HepG2 (cell line): ENCODE data around the gene IFI30. TPM values are rescaled to one million over a fixed set of nuclear protein-coding genes. Genes with fewer than 3 reads are reported as not detected.

Experiments
- ARNT ChIP-seq: fragments of 450-650 bp; IDR thresholded peaks from 2 replicates; pipeline ENCODE4 v1.6.1; 2017
- CAMTA2 ChIP-seq: sonication (generic); formaldehyde crosslinking; IDR thresholded peaks from 2 replicates; pipeline ENCODE4 v1.4.0; 2020; ENCODE audit warnings: mild to moderate bottlenecking, missing genetic modification reagents, borderline replicate concordance
- CBFB ChIP-seq: sonication (generic); formaldehyde crosslinking; IDR thresholded peaks from 2 replicates; pipeline ENCODE4 v1.4.0; 2020; ENCODE audit warnings: missing genetic modification reagents
- EED ChIP-seq: sonication (generic); formaldehyde crosslinking; IDR thresholded peaks from 2 replicates; pipeline ENCODE4 v1.5.0; 2020; ENCODE audit warnings: mild to moderate bottlenecking, missing genetic modification reagents
- EP300 ChIP-seq, 3 experiments: sonication (generic) in 1 of 3; formaldehyde crosslinking in 1 of 3; IDR thresholded peaks; 2 replicates each; pipeline versions ENCODE4 v1.5.1 to v1.6.1; 2011 to 2020; ENCODE audit warnings: low read depth in 2 of 3, low read length in 2 of 3, borderline replicate concordance in 1 of 3, improper control_type of control experiment in 1 of 3, mild to moderate bottlenecking in 1 of 3, missing genetic modification reagents in 1 of 3, moderate library complexity in 1 of 3
- GATA4 ChIP-seq: sonication (generic); IDR thresholded peaks from 2 replicates; pipeline ENCODE4 v1.6.1; 2016; ENCODE audit warnings: antibody characterized with exemption, low read depth, borderline replicate concordance
- KAT2B ChIP-seq: fragments of 150-350 bp; IDR thresholded peaks from 2 replicates; pipeline ENCODE4 v1.6.1; 2014; ENCODE audit warnings: low read depth, low read length, borderline replicate concordance
- KLF9 ChIP-seq: IDR thresholded peaks from 2 replicates; pipeline ENCODE4 v1.6.1; 2016; ENCODE audit warnings: low read depth
- LCORL ChIP-seq, 2 experiments: fragments of 450-650 bp in 1 of 2; sonication (generic) in 1 of 2; formaldehyde crosslinking in 1 of 2; IDR thresholded peaks; 2 replicates each; pipeline versions ENCODE4 v1.5.0 to v1.6.1; 2017 to 2020; ENCODE audit warnings: antibody characterized with exemption in 1 of 2, missing genetic modification reagents in 1 of 2
- SIX1 ChIP-seq: sonication (generic); formaldehyde crosslinking; IDR thresholded peaks from 2 replicates; pipeline ENCODE4 v1.4.0; 2020; ENCODE audit warnings: missing genetic modification reagents, borderline replicate concordance
- TRIM24 ChIP-seq: sonication (generic); formaldehyde crosslinking; IDR thresholded peaks from 2 replicates; pipeline ENCODE4 v1.8.0; 2022; ENCODE audit warnings: mild to moderate bottlenecking, missing genetic modification reagents
- TSC22D2 ChIP-seq: sonication (generic); formaldehyde crosslinking; IDR thresholded peaks from 2 replicates; pipeline ENCODE4 v1.5.1; 2020; ENCODE audit warnings: missing genetic modification reagents, mild to moderate bottlenecking, borderline replicate concordance
- ZNF224 ChIP-seq: sonication (generic); formaldehyde crosslinking; IDR thresholded peaks from 2 replicates; pipeline ENCODE4 v1.5.0; 2020; ENCODE audit warnings: mild to moderate bottlenecking, missing genetic modification reagents
- ZNF264 ChIP-seq: sonication (generic); formaldehyde crosslinking; IDR thresholded peaks from 2 replicates; pipeline ENCODE4 v1.4.0; 2020; ENCODE audit warnings: missing genetic modification reagents
- ZNF431 ChIP-seq: sonication (generic); formaldehyde crosslinking; IDR thresholded peaks from 2 replicates; pipeline ENCODE4 v1.9.0; 2022; ENCODE audit warnings: missing genetic modification reagents, low read depth, mild to moderate bottlenecking, borderline replicate concordance
- ZNF460 ChIP-seq: sonication (generic); formaldehyde crosslinking; IDR thresholded peaks from 2 replicates; pipeline ENCODE4 v1.5.1; 2020; ENCODE audit warnings: missing genetic modification reagents, mild to moderate bottlenecking, borderline replicate concordance
- ZNF547 ChIP-seq: sonication (generic); formaldehyde crosslinking; IDR thresholded peaks from 2 replicates; pipeline ENCODE4 v1.5.1; 2020; ENCODE audit warnings: mild to moderate bottlenecking, missing genetic modification reagents
- ZNF556 ChIP-seq: sonication (generic); formaldehyde crosslinking; IDR thresholded peaks from 2 replicates; pipeline ENCODE4 v1.4.0; 2020; ENCODE audit warnings: mild to moderate bottlenecking, missing genetic modification reagents, borderline replicate concordance
- ZNF614 ChIP-seq: IDR thresholded peaks from 2 replicates; pipeline ENCODE4 v1.6.1; 2018; ENCODE audit warnings: missing biosample characterization, missing genetic modification reagents, inconsistent platforms, borderline replicate concordance
- ZNF7 ChIP-seq: IDR thresholded peaks from 2 replicates; pipeline ENCODE4 v1.6.1; 2016; ENCODE audit warnings: missing biosample characterization, missing genetic modification reagents
- ZNF761 ChIP-seq: sonication (generic); formaldehyde crosslinking; conservative IDR thresholded peaks from 2 replicates; pipeline ENCODE4 v1.4.0; 2020; ENCODE audit warnings: mild to moderate bottlenecking, missing genetic modification reagents
- polyA plus RNA-seq, 8 experiments: library from polyadenylated mRNA; depleted of rRNA in 3 of 8; stranded (reverse) in 7 of 8; unstranded in 1 of 8; fragments of >200 nt; fragmentation: Illumina TruSeq in 4 of 8; extraction: Trizol in 4 of 8; gene quantifications; 2 replicates each; pipeline versions ENCODE4 v1.2.1 to v1.2.3, GENCODE V29; 2011 to 2016; ENCODE audit warnings: low read depth in 4 of 8, missing spikeins in 1 of 8, mixed read lengths in 1 of 8; ENCODE audit not compliant: insufficient read depth in 1 of 8
- total RNA-seq, 5 experiments: library from RNA; depleted of rRNA; stranded (reverse); fragments of >200 nt; fragmentation: Illumina TruSeq; extraction: Trizol; gene quantifications; 2 replicates each; pipeline ENCODE4 v1.2.3, GENCODE V29; 2016; ENCODE audit warnings: low read depth in 1 of 5
- TF ChIP-seq, protein P1 (sequence below): sonication (generic); formaldehyde crosslinking; IDR thresholded peaks from 2 replicates; pipeline ENCODE4 v1.4.0; 2020; ENCODE audit warnings: missing genetic modification reagents, borderline replicate concordance
- TF ChIP-seq, protein P2 (sequence below): sonication (generic); formaldehyde crosslinking; IDR thresholded peaks from 2 replicates; pipeline ENCODE4 v1.9.0; 2021; ENCODE audit warnings: missing genetic modification reagents, mild to moderate bottlenecking, borderline replicate concordance
- TF ChIP-seq, protein P3 (sequence below): IDR thresholded peaks from 2 replicates; pipeline ENCODE4 v1.6.1; 2016; ENCODE audit warnings: missing compliant biosample characterization, missing genetic modification reagents, borderline replicate concordance

IFI30 gene
- total and polyA plus RNA-seq, 2 of the 13 experiments (the other 11 are each of a cell fraction or from before 2014, with no cell fraction given) = 25.0 to 79.4 TPM

DNA sequence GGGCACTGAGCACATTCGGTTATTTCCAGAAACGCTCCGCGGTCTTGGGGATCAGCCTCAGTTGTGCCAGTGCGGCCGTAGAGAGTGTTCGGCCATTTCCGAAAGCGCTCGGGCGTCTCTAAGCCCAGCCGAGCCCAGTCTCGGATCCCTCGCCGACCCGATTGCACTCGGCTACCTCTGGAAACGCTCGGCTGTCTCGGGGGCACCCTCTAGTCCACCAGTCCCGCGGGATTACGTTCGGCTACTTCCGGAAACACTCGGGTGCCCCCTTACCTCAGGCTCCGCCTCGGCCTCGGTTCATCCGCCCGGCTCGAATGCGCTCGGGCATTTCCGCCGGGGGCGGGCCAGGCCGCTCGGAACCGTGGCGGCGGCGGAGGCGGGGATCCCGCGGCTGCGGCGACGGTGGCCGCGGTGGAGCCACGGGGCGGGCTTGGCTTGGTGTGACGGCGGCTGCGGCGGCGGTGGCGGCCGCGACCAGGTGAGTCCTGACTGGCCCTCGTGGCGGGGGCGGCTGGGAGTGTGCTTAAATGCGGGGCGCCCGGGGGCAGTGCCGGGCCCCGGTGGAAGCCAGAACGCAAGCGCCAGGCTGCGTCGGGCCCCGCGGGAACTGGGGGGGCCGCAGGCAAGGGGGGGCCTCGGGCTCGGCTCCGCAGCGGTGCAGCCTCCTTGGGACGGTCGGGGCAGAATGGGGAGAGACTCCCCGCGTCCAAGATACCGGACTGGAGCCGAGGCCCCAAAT lies 20.6 kb upstream of the IFI30 start, which contains the start of gene PIK3R2 (continued):
- TF ChIP-seq ZNF7 (CRISPR knock-in tag) = no peak
- TF ChIP-seq ZNF547 (CRISPR knock-in tag) = peak; percentile 44; the same call in 1 of the 2 replicates
- no peak for TF ChIP-seq ZNF431 (CRISPR knock-in tag)
- TF ChIP-seq, protein P1, sequence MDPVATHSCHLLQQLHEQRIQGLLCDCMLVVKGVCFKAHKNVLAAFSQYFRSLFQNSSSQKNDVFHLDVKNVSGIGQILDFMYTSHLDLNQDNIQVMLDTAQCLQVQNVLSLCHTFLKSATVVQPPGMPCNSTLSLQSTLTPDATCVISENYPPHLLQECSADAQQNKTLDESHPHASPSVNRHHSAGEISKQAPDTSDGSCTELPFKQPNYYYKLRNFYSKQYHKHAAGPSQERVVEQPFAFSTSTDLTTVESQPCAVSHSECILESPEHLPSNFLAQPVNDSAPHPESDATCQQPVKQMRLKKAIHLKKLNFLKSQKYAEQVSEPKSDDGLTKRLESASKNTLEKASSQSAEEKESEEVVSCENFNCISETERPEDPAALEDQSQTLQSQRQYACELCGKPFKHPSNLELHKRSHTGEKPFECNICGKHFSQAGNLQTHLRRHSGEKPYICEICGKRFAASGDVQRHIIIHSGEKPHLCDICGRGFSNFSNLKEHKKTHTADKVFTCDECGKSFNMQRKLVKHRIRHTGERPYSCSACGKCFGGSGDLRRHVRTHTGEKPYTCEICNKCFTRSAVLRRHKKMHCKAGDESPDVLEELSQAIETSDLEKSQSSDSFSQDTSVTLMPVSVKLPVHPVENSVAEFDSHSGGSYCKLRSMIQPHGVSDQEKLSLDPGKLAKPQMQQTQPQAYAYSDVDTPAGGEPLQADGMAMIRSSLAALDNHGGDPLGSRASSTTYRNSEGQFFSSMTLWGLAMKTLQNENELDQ (CRISPR knock-in tag) = no peak
- no peak for TF ChIP-seq SIX1 (CRISPR knock-in tag)
- TF ChIP-seq EP300 (IDR thresholded peaks at IDR 0.05; ENCODE audit: low read depth in 2 of 2, low read length in 2 of 2) = no peak
- TF ChIP-seq EP300 (CRISPR knock-in tag; IDR thresholded peaks at IDR 0.05; ENCODE audit: borderline replicate concordance) = no peak
- no peak for TF ChIP-seq ZNF224 (CRISPR knock-in tag)
- TF ChIP-seq CAMTA2 (CRISPR knock-in tag) = 0 out of 2 replicates have a peak, but pooled peaks have one; percentile 76
- no peak for TF ChIP-seq KLF9 (CRISPR knock-in tag)
- TF ChIP-seq TSC22D2 (CRISPR knock-in tag) = no peak
- no peak for TF ChIP-seq ZNF460
- TF ChIP-seq, protein P2, sequence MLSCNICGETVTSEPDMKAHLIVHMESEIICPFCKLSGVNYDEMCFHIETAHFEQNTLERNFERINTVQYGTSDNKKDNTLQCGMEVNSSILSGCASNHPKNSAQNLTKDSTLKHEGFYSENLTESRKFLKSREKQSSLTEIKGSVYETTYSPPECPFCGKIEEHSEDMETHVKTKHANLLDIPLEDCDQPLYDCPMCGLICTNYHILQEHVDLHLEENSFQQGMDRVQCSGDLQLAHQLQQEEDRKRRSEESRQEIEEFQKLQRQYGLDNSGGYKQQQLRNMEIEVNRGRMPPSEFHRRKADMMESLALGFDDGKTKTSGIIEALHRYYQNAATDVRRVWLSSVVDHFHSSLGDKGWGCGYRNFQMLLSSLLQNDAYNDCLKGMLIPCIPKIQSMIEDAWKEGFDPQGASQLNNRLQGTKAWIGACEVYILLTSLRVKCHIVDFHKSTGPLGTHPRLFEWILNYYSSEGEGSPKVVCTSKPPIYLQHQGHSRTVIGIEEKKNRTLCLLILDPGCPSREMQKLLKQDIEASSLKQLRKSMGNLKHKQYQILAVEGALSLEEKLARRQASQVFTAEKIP (CRISPR knock-in tag) = no peak
- no peak for TF ChIP-seq ARNT
- TF ChIP-seq ZNF614 = no peak
- no peak for TF ChIP-seq TRIM24 (CRISPR knock-in tag)
- TF ChIP-seq EED (CRISPR knock-in tag) = no peak
- TF ChIP-seq LCORL (IDR thresholded peaks at IDR 0.05) = no peak
- no peak for TF ChIP-seq LCORL (CRISPR knock-in tag; IDR thresholded peaks at IDR 0.05)
- no peak for TF ChIP-seq ZNF556 (CRISPR knock-in tag)
- TF ChIP-seq ZNF264 = 0 out of 2 replicates have a peak, but pooled peaks have one; percentile 1
- TF ChIP-seq GATA4 = no peak
- TF ChIP-seq, protein P3, sequence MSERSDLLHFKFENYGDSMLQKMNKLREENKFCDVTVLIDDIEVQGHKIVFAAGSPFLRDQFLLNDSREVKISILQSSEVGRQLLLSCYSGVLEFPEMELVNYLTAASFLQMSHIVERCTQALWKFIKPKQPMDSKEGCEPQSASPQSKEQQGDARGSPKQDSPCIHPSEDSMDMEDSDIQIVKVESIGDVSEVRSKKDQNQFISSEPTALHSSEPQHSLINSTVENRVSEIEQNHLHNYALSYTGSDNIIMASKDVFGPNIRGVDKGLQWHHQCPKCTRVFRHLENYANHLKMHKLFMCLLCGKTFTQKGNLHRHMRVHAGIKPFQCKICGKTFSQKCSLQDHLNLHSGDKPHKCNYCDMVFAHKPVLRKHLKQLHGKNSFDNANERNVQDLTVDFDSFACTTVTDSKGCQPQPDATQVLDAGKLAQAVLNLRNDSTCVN (CRISPR knock-in tag) = no peak
- no peak for TF ChIP-seq CBFB (CRISPR knock-in tag)
- TF ChIP-seq ZNF761 (CRISPR knock-in tag) = no peak
- no peak for TF ChIP-seq KAT2B
